ENCODE results near the gene VWA5A.

GRCh38 chr11:124176925-124177715 is 61.9 kb downstream of the VWA5A start:
- TF ChIP-seq CTCF (IDR thresholded peaks at IDR 0.05) (no peak), POLR2A (IDR thresholded peaks at IDR 0.05) (no peak)
